Cardiac muscle cell (in vitro differentiated cells and primary cell): ENCODE results near the gene SH3RF1. TPM values are rescaled to one million over a fixed set of nuclear protein-coding genes. Genes with fewer than 3 reads are reported as not detected.
"Not testable (repeated sequence)": the region's sequence is repeated elsewhere in the genome, so short reads cannot be mapped to it uniquely, and the experiment has no call there.

ENCODE experiments used
- DNase-seq, 2 donors: peaks; one replicate each; pipeline versions ENCODE4 v3.0.0 to v3.0.0-alpha.2; 2010 to 2017; ENCODE audit warnings: low read depth in 1 of 2, low spot score in 1 of 2
- H3K27ac ChIP-seq: fragments of 200-600 bp; sonication (generic); 2 replicates; pipeline ENCODE4 v1.5.1; 2016
- H3K27me3 ChIP-seq: fragments of 200-600 bp; sonication (generic); 2 replicates; pipeline ENCODE4 v1.6.0; 2016; ENCODE audit warnings: control low read depth
- H3K36me3 ChIP-seq: fragments of 200-600 bp; sonication (generic); 2 replicates; pipeline ENCODE4 v1.5.1; 2016; ENCODE audit warnings: control low read depth
- H3K4me1 ChIP-seq: fragments of 200-600 bp; sonication (generic); 2 replicates; pipeline ENCODE4 v1.8.1; 2017; ENCODE audit warnings: low read depth, mild to moderate bottlenecking, mixed run types
- H3K4me3 ChIP-seq: fragments of 200-600 bp; sonication (generic); 2 replicates; pipeline ENCODE4 v1.5.1; 2016; ENCODE audit warnings: mild to moderate bottlenecking
- H3K9me3 ChIP-seq: fragments of 200-600 bp; sonication (generic); 2 replicates; pipeline ENCODE4 v1.5.1; 2017; ENCODE audit warnings: low read depth, mild to moderate bottlenecking, control low read depth
- polyA plus RNA-seq: library from polyadenylated mRNA; unstranded; fragments of >200 nt; fragmentation: Nextera tagmentation; extraction: Ambion mirVana; gene quantifications from 2 replicates; pipeline ENCODE4 v1.2.1, GENCODE V29; 2016
- total RNA-seq: library from RNA; depleted of rRNA; stranded (reverse); fragments of >200 nt; gene quantifications from 2 replicates; pipeline ENCODE4 v1.2.3, GENCODE V29; 2016
- TF ChIP-seq, protein P1 (sequence below): IDR thresholded peaks from 2 replicates; pipeline ENCODE4 v1.5.1; 2012; ENCODE audit warnings: low read depth, mild to moderate bottlenecking, low read length

SH3RF1 gene
- total and polyA plus RNA-seq, 2 experiments from 2014 or later, result 3.4 to 4.3 TPM

GRCh38 chr4:169282429-169283113 lies 11.8 kb upstream of the SH3RF1 start:
- no peaks in the 10 kb centered on the region for H3K4me1 ChIP-seq
- no peak for DNase-seq
- no peaks in the 10 kb centered on the region for H3K27me3 ChIP-seq
- H3K27ac ChIP-seq, result no peak overlapping the region
- H3K4me3 ChIP-seq, result no peak overlapping the region
- no peaks in the 10 kb centered on the region for H3K9me3 ChIP-seq
- H3K36me3 ChIP-seq, result no peaks in the 10 kb centered on the region
- TF ChIP-seq, protein P1, sequence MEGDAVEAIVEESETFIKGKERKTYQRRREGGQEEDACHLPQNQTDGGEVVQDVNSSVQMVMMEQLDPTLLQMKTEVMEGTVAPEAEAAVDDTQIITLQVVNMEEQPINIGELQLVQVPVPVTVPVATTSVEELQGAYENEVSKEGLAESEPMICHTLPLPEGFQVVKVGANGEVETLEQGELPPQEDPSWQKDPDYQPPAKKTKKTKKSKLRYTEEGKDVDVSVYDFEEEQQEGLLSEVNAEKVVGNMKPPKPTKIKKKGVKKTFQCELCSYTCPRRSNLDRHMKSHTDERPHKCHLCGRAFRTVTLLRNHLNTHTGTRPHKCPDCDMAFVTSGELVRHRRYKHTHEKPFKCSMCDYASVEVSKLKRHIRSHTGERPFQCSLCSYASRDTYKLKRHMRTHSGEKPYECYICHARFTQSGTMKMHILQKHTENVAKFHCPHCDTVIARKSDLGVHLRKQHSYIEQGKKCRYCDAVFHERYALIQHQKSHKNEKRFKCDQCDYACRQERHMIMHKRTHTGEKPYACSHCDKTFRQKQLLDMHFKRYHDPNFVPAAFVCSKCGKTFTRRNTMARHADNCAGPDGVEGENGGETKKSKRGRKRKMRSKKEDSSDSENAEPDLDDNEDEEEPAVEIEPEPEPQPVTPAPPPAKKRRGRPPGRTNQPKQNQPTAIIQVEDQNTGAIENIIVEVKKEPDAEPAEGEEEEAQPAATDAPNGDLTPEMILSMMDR, result no peak

DNA sequence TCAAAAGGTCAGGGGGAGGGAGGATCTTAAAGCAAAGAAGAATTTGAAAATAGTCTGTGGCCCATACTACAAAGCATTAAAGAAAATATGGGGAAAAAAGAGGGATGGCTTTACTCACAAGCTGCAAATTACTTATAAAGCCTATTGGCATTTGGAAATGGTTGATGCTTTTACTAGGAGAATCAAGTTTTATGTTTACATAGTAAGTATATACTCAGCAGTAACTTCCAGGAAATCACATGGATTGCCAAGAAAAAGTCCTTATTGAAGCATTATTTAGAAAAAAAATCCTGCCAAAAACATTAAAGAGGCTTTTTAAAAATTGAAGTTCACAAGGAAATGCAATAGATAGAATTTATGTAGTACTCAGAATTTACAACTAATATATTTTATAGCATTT lies 8.4 kb upstream of the SH3RF1 start:
- Histone ChIP-seq H3K36me3 (no peaks in the 10 kb centered on the region), H3K9me3 (no peaks in the 10 kb centered on the region), H3K27ac (no peak overlapping the region), H3K4me3 (no peak overlapping the region), H3K4me1 (no peaks in the 10 kb centered on the region), H3K27me3 (no peaks in the 10 kb centered on the region)
- DNase-seq, result no peak
- TF ChIP-seq, protein P1, result no peak

GRCh38 chr4:169278624-169279023 lies 7.9 kb upstream of the SH3RF1 start:
- no peaks in the 10 kb centered on the region for H3K9me3 ChIP-seq
- no peak for DNase-seq
- TF ChIP-seq, protein P1, result no peak
- no peak overlapping the region for H3K27ac ChIP-seq
- H3K27me3 ChIP-seq, result no peaks in the 10 kb centered on the region
- no peaks in the 10 kb centered on the region for H3K36me3 ChIP-seq
- no peaks in the 10 kb centered on the region for H3K4me1 ChIP-seq
- H3K4me3 ChIP-seq, result no peak overlapping the region

DNA sequence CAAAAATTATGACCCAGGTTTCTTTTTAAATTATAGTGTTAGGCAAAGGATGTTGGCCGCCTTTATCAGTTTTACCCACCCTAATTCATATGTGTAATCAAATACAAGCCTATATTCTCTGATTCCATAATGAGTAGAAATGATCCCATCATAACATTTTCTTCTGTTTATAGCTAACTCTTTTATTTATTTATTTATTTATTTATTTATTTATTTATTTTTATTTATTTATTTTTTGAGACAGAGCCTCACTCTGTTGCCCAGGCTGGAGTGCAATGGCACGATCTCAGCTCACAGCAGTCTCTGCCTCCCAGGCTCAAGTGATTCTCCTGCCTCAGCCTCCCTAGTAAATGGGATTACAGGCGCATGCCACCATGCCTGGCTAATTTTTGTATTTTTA lies 7.1 kb upstream of the SH3RF1 start:
- H3K4me1 ChIP-seq, H3K27me3 ChIP-seq, H3K4me3 ChIP-seq, DNase-seq, H3K9me3 ChIP-seq, H3K27ac ChIP-seq, H3K36me3 ChIP-seq: not testable (repeated sequence)

- no peaks in the 10 kb centered on the region for H3K9me3 ChIP-seq
- TF ChIP-seq, protein P1, result no peak
- no peaks in the 10 kb centered on the region for H3K4me1 ChIP-seq
- no peak overlapping the region for H3K27ac ChIP-seq
- no peak overlapping the region for H3K4me3 ChIP-seq
- DNase-seq, result no peak
- H3K36me3 ChIP-seq, result no peaks in the 10 kb centered on the region
- peaks cover 10% of the 10 kb centered on the region for H3K27me3 ChIP-seq
Measured at GRCh38 chr4:169275180-169275579, 4.4 kb upstream of the SH3RF1 start.

DNA sequence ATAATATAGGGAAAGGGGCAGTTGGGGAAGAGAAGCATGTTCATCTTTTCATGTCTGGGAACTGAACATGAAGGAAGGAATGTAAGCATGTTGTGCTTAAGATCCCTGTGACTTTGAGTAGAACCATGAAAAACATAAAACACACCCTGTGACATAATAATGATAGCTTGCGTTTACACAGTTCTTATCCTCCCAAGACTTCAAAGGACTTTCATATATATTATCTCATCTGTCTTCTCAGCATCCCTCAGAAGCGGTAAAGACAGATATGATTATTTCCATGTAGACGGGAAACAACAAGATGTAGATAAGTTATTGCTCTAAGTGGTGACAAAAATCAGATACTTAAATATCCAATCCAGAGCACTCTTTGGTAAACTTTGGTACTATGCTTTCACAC lies 3.3 kb upstream of the SH3RF1 start:
- Histone ChIP-seq H3K27me3 (peaks cover 10% of the 10 kb centered on the region), H3K4me3 (no peak overlapping the region), H3K36me3 (no peaks in the 10 kb centered on the region), H3K27ac (no peak overlapping the region), H3K4me1 (peaks cover 6% of the 10 kb centered on the region), H3K9me3 (no peaks in the 10 kb centered on the region)
- no peak for DNase-seq
- TF ChIP-seq, protein P1, result no peak
